MG63 (cell line): Measurements from ENCODE around the gene RBBP9. TPM values are rescaled to one million over a fixed set of nuclear protein-coding genes. Genes with fewer than 3 reads are reported as not detected.
"Not testable (repeated sequence)": the region's sequence is repeated elsewhere in the genome, so short reads cannot be mapped to it uniquely, and the experiment has no call there.

ENCODE experiments used
- DNase-seq: peaks from one replicate; pipeline ENCODE4 v3.0.0-alpha.2; 2020
- H3K27me3 ChIP-seq: fragments of 250-450 bp; sonication (Bioruptor Pico); 2 replicates; pipeline ENCODE4 v1.5.1; 2020; ENCODE audit warnings: mild to moderate bottlenecking, moderate library complexity
- H3K36me3 ChIP-seq: fragments of 250-450 bp; sonication (Bioruptor Pico); 2 replicates; pipeline ENCODE4 v1.5.1; 2020; ENCODE audit warnings: mild to moderate bottlenecking, moderate library complexity
- H3K4me3 ChIP-seq: fragments of 250-450 bp; sonication (Bioruptor Pico); 2 replicates; pipeline ENCODE4 v1.5.1; 2020; ENCODE audit warnings: mild to moderate bottlenecking, moderate library complexity
- H3K9me3 ChIP-seq: fragments of 250-450 bp; sonication (Bioruptor Pico); 2 replicates; pipeline ENCODE4 v1.5.1; 2020; ENCODE audit warnings: mild to moderate bottlenecking, moderate library complexity
- total RNA-seq: library from RNA; depleted of rRNA; stranded (reverse); fragments of >200 nt; shearing (Covaris generic); gene quantifications from 2 replicates; pipeline ENCODE4 v1.2.3, GENCODE V29; 2014; ENCODE audit warnings: low replicate concordance; rRNA removed

The RBBP9 gene
- 13.2 and 19.5 TPM in 2 replicates for total RNA-seq

GRCh38 chr20:18496740-18497592, at the start of gene RBBP9:
Gene RBBP9 (minus strand): TSS chr20:18497225. CDS start chr20:18497167, 58 bp downstream.
- Histone ChIP-seq H3K27me3 (no peaks in the 10 kb centered on the region), H3K4me3 (peak within 1 kb of the TSS; percentile 77), H3K9me3 (no peaks in the 10 kb centered on the region), H3K36me3 (no peaks in the 10 kb centered on the region)
- DNase-seq: peak; percentile 79

DNA sequence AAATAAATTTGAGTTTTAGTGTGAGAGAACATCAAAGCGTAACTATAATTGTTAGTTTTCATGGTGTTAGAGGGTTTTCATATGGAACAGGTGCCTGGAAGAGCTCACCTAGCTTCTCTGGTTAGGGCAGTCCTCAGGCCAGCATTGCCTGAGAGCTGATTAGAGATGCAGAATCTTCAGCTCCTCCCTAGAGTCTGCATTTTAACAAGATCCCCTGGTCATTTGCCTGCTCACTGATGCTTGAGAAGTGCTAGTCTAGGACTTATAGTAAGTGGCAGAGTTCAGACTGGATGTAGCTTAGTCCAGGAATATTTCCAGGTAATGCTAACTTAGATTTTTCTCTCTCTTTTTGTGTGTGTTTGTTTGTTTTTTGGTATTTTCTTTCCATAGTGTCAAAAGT, 48.5 kb upstream of the RBBP9 start:
- Histone ChIP-seq H3K4me3 (no peak overlapping the region), H3K27me3 (no peaks in the 10 kb centered on the region), H3K9me3 (no peaks in the 10 kb centered on the region), H3K36me3 (peaks cover 7% of the 10 kb centered on the region; the same call in 1 of the 2 replicates)
- DNase-seq: no peak

GRCh38 chr20:18543932-18544331, 46.9 kb upstream of the RBBP9 start:
- no peaks in the 10 kb centered on the region for H3K9me3 ChIP-seq
- H3K36me3 ChIP-seq: peaks cover 4% of the 10 kb centered on the region

GRCh38 chr20:18543216-18543615, 46.2 kb upstream of the RBBP9 start:
- peaks cover 4% of the 10 kb centered on the region for H3K36me3 ChIP-seq

More at GRCh38 chr20:18543932-18544331, 46.9 kb upstream of the RBBP9 start:
- no peak for DNase-seq
- no peak overlapping the region for H3K4me3 ChIP-seq
- H3K27me3 ChIP-seq: no peaks in the 10 kb centered on the region

GRCh38 chr20:18541741-18542140, 44.7 kb upstream of the RBBP9 start:
- H3K27me3 ChIP-seq: no peaks in the 10 kb centered on the region
- H3K4me3 ChIP-seq: no peak overlapping the region
- peaks cover 4% of the 10 kb centered on the region for H3K36me3 ChIP-seq
- H3K9me3 ChIP-seq: no peaks in the 10 kb centered on the region
- DNase-seq: no peak

More at GRCh38 chr20:18543216-18543615, 46.2 kb upstream of the RBBP9 start:
- no peaks in the 10 kb centered on the region for H3K27me3 ChIP-seq
- DNase-seq: no peak
- no peaks in the 10 kb centered on the region for H3K9me3 ChIP-seq
- no peak overlapping the region for H3K4me3 ChIP-seq

GRCh38 chr20:18537651-18538050, 40.6 kb upstream of the RBBP9 start:
- Histone ChIP-seq H3K36me3 (peaks cover 13% of the 10 kb centered on the region), H3K9me3 (no peaks in the 10 kb centered on the region), H3K27me3 (no peaks in the 10 kb centered on the region), H3K4me3 (no peak overlapping the region)
- no peak for DNase-seq

GRCh38 chr20:18533978-18534644, 37.1 kb upstream of the RBBP9 start:
- DNase-seq: no peak
- H3K27me3 ChIP-seq: no peaks in the 10 kb centered on the region
- no peak overlapping the region for H3K4me3 ChIP-seq
- H3K9me3 ChIP-seq: no peaks in the 10 kb centered on the region
- peaks cover 25% of the 10 kb centered on the region for H3K36me3 ChIP-seq

DNA sequence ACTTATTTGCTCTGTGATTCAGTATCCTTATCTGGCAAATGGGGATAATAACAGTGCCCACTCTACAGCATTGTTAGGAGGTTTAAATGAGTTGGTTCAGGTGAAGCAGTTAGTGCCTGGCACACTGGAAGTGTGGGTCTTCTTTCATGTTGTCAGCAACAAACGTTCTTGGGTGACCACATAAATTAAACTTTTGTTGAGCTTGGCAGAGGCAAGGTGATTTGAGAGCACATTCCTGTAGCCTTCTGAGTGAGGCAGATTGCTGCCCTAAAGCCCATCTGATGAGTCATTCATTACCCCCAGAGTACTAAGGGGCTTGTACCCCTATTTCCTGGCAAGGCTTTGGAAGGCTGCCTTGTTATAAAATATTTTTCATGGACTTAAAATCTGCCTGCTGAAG, 36.5 kb upstream of the RBBP9 start:
- Histone ChIP-seq H3K36me3 (peaks cover 31% of the 10 kb centered on the region), H3K9me3 (no peaks in the 10 kb centered on the region), H3K4me3 (no peak overlapping the region), H3K27me3 (no peaks in the 10 kb centered on the region)
- no peak for DNase-seq

DNA sequence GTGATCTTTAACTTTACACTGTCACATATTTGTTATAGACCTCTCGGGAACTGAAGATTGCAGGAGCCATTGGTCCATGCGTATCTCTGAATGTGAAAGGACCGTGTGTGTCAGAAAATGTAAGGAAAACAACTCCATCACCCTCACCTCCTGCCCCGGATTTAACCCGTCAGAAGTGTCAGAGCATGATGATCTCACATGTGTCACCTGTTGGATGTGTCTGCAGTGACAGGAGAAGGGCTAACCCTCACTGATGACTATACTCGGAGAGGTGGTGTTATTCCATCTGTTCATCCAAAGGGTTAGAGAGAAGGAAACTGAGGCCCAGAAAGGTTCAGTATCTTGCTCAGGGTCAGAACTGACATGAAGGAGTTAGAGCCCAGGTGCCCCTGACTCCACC, 35.6 kb upstream of the RBBP9 start:
- Histone ChIP-seq H3K27me3 (no peaks in the 10 kb centered on the region), H3K36me3 (peaks cover 36% of the 10 kb centered on the region), H3K9me3 (no peaks in the 10 kb centered on the region), H3K4me3 (no peak overlapping the region)
- DNase-seq: no peak

DNA sequence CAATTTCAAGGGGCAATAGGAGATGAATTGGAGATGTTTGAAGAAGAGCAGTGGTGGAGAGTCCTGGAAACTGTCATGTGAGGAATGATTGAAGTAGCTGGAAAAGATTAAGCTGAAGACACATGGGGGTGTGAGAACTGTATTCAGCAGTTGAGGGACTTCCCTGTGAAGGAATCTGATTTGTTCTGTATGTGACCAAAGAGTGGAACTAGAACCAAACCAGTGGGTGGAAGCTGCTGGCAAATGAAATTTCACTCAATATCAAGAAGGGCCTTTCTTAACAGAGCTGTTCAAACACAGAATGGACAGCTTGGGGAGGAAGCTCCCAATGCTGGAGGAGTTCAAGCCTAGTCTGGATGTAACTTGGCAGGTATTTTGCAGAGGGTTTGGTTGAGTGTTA, 32.0 kb upstream of the RBBP9 start:
- Histone ChIP-seq H3K9me3 (no peaks in the 10 kb centered on the region), H3K4me3 (no peak overlapping the region), H3K36me3 (peaks cover 51% of the 10 kb centered on the region), H3K27me3 (no peaks in the 10 kb centered on the region)
- no peak for DNase-seq

DNA sequence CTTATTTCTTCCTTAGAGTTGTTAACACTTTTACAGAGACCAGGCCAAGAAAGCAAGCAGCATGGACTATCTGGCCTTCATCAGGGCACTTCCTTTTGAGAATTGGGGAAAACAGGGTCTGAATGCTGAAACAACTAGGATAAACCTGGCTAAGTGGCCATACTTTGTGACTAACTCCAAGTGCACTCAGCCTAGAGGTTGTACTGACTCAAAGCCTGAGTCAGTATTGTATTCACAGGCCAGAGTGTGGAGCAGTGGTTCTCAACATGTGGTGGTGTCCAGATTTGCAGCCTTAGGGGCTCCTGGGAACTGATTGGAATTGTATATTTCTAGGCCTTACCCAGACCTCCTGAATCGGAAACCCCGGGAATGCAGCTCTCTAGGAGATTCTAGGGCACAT, 30.8 kb upstream of the RBBP9 start:
- Histone ChIP-seq H3K27me3 (no peaks in the 10 kb centered on the region), H3K36me3 (peaks cover 47% of the 10 kb centered on the region), H3K4me3 (no peak overlapping the region), H3K9me3 (no peaks in the 10 kb centered on the region)
- DNase-seq: peak; percentile 54

GRCh38 chr20:18527339-18527738, 30.3 kb upstream of the RBBP9 start:
- no peak overlapping the region for H3K4me3 ChIP-seq
- H3K9me3 ChIP-seq: no peaks in the 10 kb centered on the region
- no peaks in the 10 kb centered on the region for H3K27me3 ChIP-seq
- peaks cover 44% of the 10 kb centered on the region for H3K36me3 ChIP-seq
- no peak for DNase-seq

DNA sequence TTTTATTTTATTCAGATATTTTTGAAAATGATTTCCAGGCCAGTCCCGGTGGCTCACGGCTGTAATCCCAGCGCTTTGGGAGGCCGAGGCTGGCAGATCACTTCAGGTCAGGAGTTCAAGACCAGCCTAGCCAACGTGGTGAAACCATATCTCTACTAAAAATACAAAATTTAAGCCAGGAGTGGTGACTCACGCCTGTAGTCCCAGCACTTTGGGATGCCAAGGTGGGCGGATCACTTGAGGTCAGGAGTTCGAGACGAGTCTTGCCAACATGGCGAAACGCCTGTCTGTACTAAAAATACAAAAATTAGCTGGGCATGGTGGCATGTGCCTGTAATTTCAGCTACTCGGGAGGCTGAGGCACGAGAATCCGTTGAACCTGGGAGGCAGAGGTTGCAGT, 29.7 kb upstream of the RBBP9 start:
- H3K4me3 ChIP-seq, H3K9me3 ChIP-seq, H3K27me3 ChIP-seq: not testable (repeated sequence)
- peak; percentile 71 for DNase-seq
- peaks cover 38% of the 10 kb centered on the region for H3K36me3 ChIP-seq

GRCh38 chr20:18524646-18525045, 27.6 kb upstream of the RBBP9 start:
- no peaks in the 10 kb centered on the region for H3K27me3 ChIP-seq
- no peaks in the 10 kb centered on the region for H3K9me3 ChIP-seq
- no peak overlapping the region for H3K4me3 ChIP-seq
- peaks cover 32% of the 10 kb centered on the region for H3K36me3 ChIP-seq
- DNase-seq: peak; percentile 59

DNA sequence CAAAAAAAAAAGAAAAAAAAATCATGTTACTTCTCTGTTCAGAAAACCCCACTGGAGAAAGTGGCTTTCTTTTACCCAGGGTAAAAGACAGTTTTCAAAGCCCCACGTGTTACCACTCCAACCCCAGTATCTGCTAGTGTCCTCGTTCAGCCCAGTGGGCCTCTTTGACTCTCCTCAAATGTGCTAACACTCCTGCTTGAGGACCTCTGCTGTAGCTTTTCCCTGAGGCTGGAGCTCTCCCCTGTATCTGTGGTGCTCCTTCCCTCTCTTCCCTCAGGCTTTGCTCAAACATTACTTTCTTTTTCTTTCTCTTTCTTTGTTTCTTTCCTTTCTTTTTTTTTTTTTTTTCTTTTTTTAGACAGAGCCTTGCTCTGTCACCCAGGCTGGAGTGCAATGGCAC, 26.0 kb upstream of the RBBP9 start:
- peaks cover 23% of the 10 kb centered on the region for H3K36me3 ChIP-seq
- no peaks in the 10 kb centered on the region for H3K27me3 ChIP-seq
- DNase-seq: no peak
- no peaks in the 10 kb centered on the region for H3K9me3 ChIP-seq
- H3K4me3 ChIP-seq: no peak overlapping the region

GRCh38 chr20:18522066-18522465, 25.0 kb upstream of the RBBP9 start:
- H3K36me3 ChIP-seq: peaks cover 16% of the 10 kb centered on the region
- H3K27me3 ChIP-seq, H3K4me3 ChIP-seq, H3K9me3 ChIP-seq, DNase-seq: not testable (repeated sequence)

GRCh38 chr20:18515973-18516372, 18.9 kb upstream of the RBBP9 start:
- no peaks in the 10 kb centered on the region for H3K9me3 ChIP-seq
- H3K36me3 ChIP-seq: peaks cover 7% of the 10 kb centered on the region
- no peaks in the 10 kb centered on the region for H3K27me3 ChIP-seq
- DNase-seq: no peak
- no peak overlapping the region for H3K4me3 ChIP-seq

DNA sequence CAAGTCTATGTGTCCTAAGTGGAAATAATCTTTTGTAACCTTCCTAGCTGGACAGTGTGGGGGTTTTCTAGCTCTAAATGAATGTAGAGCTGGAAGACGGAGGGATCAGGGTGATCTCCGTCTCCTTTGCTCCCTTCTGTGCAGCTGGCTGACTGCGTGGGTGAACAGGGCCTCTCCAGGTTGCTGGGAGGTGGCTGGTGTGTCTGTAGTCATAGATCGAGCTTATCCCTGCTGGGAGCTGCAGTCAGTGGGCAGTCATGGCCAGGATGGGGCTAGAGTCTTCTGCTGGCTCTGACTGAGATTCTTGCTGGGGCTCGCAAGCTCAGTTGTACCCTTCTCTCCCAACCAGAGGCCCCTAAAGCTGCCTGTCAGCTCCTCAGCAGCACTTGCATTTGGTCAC, 17.1 kb upstream of the RBBP9 start:
- Histone ChIP-seq H3K36me3 (peaks cover 7% of the 10 kb centered on the region), H3K27me3 (no peaks in the 10 kb centered on the region), H3K4me3 (no peak overlapping the region), H3K9me3 (no peaks in the 10 kb centered on the region)
- no peak for DNase-seq
